ENCODE results near the gene CELSR1. TPM values are rescaled to one million over a fixed set of nuclear protein-coding genes. Genes with fewer than 3 reads are reported as not detected.

The CELSR1 gene
- total and polyA plus RNA-seq, 2 of the 13 experiments (the other 11 are each of a cell fraction or from before 2014, with no cell fraction given): 0.78 to 1.8 TPM

DNA sequence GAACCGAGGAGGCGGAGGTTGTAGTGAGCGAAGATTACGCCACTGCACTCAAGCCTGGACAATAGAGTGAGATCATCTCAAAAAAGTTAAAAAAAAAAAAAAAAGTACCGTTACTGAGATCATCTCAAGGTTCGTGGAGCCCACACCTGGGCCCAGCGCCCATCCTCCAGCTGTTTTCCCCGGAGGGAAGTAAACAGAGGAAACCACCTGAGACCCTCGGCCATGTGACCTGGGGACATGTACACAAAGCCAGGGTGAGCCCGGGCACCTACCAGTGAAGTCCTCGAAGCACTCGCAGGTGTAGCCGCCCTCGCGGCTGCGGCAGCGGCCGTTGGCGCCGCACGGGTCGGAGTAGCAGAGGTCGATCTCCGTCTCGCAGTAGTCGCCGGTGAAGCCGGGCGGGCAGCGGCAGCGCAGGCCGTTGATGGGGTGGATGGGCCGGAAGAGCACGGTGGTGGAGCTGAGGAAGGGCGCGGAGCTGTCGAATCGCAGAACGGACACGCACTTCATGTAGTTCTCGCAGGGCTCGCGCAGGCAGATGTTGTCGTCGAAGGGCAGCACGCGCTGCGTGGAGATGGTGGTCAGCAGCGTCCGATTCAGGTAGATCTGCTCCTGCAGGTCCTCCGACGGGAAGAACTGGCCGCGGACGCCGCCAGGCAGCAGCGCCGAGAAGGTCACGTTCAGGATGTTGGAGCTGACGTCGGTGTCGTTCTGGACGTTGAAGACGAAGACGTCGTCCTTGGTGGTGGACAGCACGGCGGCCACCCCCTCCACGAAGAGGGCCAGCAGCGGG is 73.8 kb downstream of the CELSR1 start:
- 88% methylated on average over 65 of the region's 70 CpGs for WGBS (ENCODE audit: low lambda C conversion rate)
- Histone ChIP-seq H3K9ac (ENCODE audit: insufficient read depth, low read depth, low read length) (no peak overlapping the region), H3K27ac (ENCODE audit: extremely low read length, insufficient read depth, low read length) (no peak overlapping the region), H3K4me2 (ENCODE audit: low read depth, low read length) (no peak overlapping the region), H3K4me3 (replicated peaks in 1 of 3; ENCODE audit: insufficient read depth in 1 of 3, low read depth in 2 of 3, low read length in 3 of 3) (no peak overlapping the region), H3K4me1 (ENCODE audit: insufficient read depth, low read length) (peaks cover 24% of the 10 kb centered on the region), H3K79me2 (ENCODE audit: insufficient read depth, low read length) (no peaks in the 10 kb centered on the region), H4K20me1 (ENCODE audit: insufficient read depth, low read length) (no peaks in the 10 kb centered on the region), H3K9me3 (ENCODE audit: low read length) (no peaks in the 10 kb centered on the region), H3K36me3 (replicated peaks in 1 of 2; ENCODE audit: control insufficient read depth in 1 of 2, insufficient read depth in 2 of 2, low read length in 2 of 2) (no peaks in the 10 kb centered on the region), H2AFZ (ENCODE audit: low read length) (no peak overlapping the region), H3K27me3 (ENCODE audit: control insufficient read depth in 1 of 2, insufficient read depth in 2 of 2, low read length in 2 of 2) (peaks cover 2 to 16% of the 10 kb centered on the region in 2 experiments; a peak in 4 of 5 replicates)
- intact Hi-C loops (cut with micrococcal nuclease; ENCODE audit: unreplicated experiment) (no loop called here), in situ Hi-C loops (cut with HindIII; ENCODE audit: extremely low pct_ligation_motif_present, low pct_unique_long_range_greater_than_20kb) (no loop called here)
- ChIA-PET CTCF (ENCODE audit: low intra/inter-chr PET ratio, low total read pairs) (no interaction called here), POLR2A (no interaction called here)
- TF ChIP-seq HHEX (CRISPR knock-in tag; IDR thresholded peaks at IDR 0.05) (no peak), ZBTB8A (CRISPR knock-in tag; IDR thresholded peaks at IDR 0.05; ENCODE audit: borderline replicate concordance, low read depth) (no peak), ZNF451 (CRISPR knock-in tag; IDR thresholded peaks at IDR 0.05) (no peak), SP4 (CRISPR knock-in tag; IDR thresholded peaks at IDR 0.05) (no peak)
- TF ChIP-seq, protein P1, sequence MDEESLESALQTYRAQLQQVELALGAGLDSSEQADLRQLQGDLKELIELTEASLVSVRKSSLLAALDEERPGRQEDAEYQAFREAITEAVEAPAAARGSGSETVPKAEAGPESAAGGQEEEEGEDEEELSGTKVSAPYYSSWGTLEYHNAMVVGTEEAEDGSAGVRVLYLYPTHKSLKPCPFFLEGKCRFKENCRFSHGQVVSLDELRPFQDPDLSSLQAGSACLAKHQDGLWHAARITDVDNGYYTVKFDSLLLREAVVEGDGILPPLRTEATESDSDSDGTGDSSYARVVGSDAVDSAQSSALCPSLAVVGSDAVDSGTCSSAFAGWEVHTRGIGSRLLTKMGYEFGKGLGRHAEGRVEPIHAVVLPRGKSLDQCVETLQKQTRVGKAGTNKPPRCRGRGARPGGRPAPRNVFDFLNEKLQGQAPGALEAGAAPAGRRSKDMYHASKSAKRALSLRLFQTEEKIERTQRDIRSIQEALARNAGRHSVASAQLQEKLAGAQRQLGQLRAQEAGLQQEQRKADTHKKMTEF (CRISPR knock-in tag; IDR thresholded peaks at IDR 0.05): no peak
- FAIRE-seq: no peak
- no peak for DNase-seq (ENCODE audit: low spot score)
- ATAC-seq: no peak
- no TSS peak for BruUV-seq (replicated peaks)

DNA sequence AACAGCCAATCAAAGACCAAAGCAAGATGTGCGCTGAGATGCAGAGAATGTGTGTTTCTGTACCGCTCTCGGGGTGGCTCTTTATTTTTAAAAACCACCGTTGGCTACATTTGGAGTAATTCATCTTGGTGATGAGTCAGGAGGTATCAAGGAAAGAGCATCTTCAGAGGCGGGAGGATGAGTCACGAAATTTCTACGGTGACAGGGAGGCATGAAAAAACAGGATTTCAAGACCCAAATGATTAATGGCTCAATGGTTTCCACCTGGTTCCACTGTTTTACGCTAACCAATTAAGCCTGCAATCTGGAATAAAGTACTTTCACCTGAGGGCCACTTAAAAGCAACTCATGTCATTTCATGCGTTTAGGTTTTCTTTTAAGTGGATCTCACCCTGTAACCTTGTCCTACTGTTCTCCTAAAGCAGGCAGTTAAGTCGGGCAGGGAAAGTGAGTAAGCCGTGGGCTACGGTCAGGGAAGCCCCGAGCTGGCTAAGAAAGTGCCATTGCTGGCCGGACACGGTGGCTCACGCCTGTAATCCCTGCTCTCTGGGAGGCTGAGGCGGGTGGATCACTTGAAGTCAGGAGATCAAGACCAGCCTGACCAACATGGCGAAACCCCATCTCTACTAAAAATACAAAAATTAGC is 74.6 kb downstream of the CELSR1 start:
- Histone ChIP-seq H3K79me2 (ENCODE audit: insufficient read depth, low read length) (no peaks in the 10 kb centered on the region), H4K20me1 (ENCODE audit: insufficient read depth, low read length) (no peaks in the 10 kb centered on the region), H3K27me3 (ENCODE audit: control insufficient read depth in 1 of 2, insufficient read depth in 2 of 2, low read length in 2 of 2) (peaks cover 2 to 16% of the 10 kb centered on the region in 2 experiments; a peak in 4 of 5 replicates), H3K4me3 (replicated peaks in 1 of 3; ENCODE audit: insufficient read depth in 1 of 3, low read depth in 2 of 3, low read length in 3 of 3) (no peak overlapping the region), H3K9me3 (ENCODE audit: low read length) (no peaks in the 10 kb centered on the region), H3K36me3 (replicated peaks in 1 of 2; ENCODE audit: control insufficient read depth in 1 of 2, insufficient read depth in 2 of 2, low read length in 2 of 2) (no peaks in the 10 kb centered on the region), H3K4me2 (ENCODE audit: low read depth, low read length) (no peak overlapping the region), H3K9ac (ENCODE audit: insufficient read depth, low read depth, low read length) (no peak overlapping the region), H3K4me1 (ENCODE audit: insufficient read depth, low read length) (peaks cover 32% of the 10 kb centered on the region), H3K27ac (ENCODE audit: extremely low read length, insufficient read depth, low read length) (no peak overlapping the region), H2AFZ (ENCODE audit: low read length) (no peak overlapping the region)
- BruUV-seq (replicated peaks): no TSS peak
- ChIA-PET POLR2A (interaction anchor here (0.9 kb wide), 1 partner anchor 10 kb away, joined by 5 read pairs; no protein-coding TSS in a partner anchor), CTCF (ENCODE audit: low intra/inter-chr PET ratio, low total read pairs) (no interaction called here)
- DNase-seq (ENCODE audit: low spot score): no peak
- 81% methylated on average over 18 of the region's 18 CpGs for WGBS (ENCODE audit: low lambda C conversion rate)
- FAIRE-seq: no peak
- in situ Hi-C loops (cut with HindIII; ENCODE audit: extremely low pct_ligation_motif_present, low pct_unique_long_range_greater_than_20kb) (no loop called here), intact Hi-C loops (cut with micrococcal nuclease; ENCODE audit: unreplicated experiment) (no loop called here)
- no peak for ATAC-seq
- TF ChIP-seq, protein P2, sequence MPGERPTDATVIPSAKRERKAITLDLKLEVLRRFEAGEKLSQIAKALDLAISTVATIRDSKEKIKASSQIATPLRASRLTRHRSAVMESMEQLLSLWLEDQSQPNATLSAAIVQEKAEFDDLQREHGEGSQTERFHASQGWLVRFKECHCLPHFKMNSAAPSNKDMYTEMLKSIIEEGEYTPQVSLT (CRISPR knock-in tag; IDR thresholded peaks at IDR 0.05; ENCODE audit: borderline replicate concordance, low read depth): no peak
- TF ChIP-seq, protein P3, sequence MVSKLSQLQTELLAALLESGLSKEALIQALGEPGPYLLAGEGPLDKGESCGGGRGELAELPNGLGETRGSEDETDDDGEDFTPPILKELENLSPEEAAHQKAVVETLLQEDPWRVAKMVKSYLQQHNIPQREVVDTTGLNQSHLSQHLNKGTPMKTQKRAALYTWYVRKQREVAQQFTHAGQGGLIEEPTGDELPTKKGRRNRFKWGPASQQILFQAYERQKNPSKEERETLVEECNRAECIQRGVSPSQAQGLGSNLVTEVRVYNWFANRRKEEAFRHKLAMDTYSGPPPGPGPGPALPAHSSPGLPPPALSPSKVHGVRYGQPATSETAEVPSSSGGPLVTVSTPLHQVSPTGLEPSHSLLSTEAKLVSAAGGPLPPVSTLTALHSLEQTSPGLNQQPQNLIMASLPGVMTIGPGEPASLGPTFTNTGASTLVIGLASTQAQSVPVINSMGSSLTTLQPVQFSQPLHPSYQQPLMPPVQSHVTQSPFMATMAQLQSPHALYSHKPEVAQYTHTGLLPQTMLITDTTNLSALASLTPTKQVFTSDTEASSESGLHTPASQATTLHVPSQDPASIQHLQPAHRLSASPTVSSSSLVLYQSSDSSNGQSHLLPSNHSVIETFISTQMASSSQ (IDR thresholded peaks at IDR 0.05; ENCODE audit: low read depth): no peak
- TF ChIP-seq, protein P3 (CRISPR knock-in tag; IDR thresholded peaks at IDR 0.05; ENCODE audit: borderline replicate concordance): no peak
- TF ChIP-seq RXRA (CRISPR knock-in tag; IDR thresholded peaks at IDR 0.05) (no peak), GPN1 (CRISPR knock-in tag; IDR thresholded peaks at IDR 0.05; ENCODE audit: borderline replicate concordance) (no peak)
